ENCODE data around the gene BTBD17. TPM values are rescaled to one million over a fixed set of nuclear protein-coding genes. Genes with fewer than 3 reads are reported as not detected.

The BTBD17 gene
- total and polyA plus RNA-seq, 2 of the 8 experiments (the other 6 are each of a cell fraction or from before 2014, with no cell fraction given), result 7.0 to 14.8 TPM

DNA sequence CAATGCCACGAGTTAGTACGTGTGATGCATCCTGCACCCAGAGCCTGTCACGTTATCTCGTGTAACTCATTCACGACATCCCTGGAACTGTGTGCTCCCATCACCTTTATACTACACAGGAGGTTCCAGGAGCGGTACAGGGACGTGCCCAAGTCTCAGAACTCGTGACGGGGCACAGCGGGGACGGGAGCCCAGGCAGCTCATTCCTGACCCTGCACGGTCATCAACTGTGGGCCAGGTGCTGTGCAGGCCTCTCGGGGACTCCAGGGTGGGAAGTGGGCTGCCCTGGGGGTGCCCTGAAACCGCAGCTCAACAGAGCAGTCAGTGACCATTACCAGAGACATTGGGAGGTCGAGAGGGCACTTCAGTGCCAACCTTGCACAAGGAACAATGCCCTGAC, 46.8 kb downstream of the BTBD17 start:
- no peak overlapping the region for H2BK5ac ChIP-seq (ENCODE audit: low read depth, low read length)
- no peak overlapping the region for H2AK5ac ChIP-seq (ENCODE audit: low read depth, low read length)
- no peaks in the 10 kb centered on the region for H3K36me3 ChIP-seq (ENCODE audit: control insufficient read depth in 2 of 4, insufficient read depth in 4 of 4, low read length in 3 of 4)
- H3K23me2 ChIP-seq (ENCODE audit: low read depth, low read length), result no peaks in the 10 kb centered on the region
- no peak overlapping the region for H3K4ac ChIP-seq (replicated peaks; ENCODE audit: insufficient read length, low read depth, low read length)
- CTCF ChIA-PET (ENCODE audit: partially characterized antibody), result interaction anchor here (0.6 to 3.4 kb wide), 11 partner anchors 8 to 139 kb away, joined by 3 to 13 read pairs (median 4); no protein-coding TSS in a partner anchor
- no peak overlapping the region for H2BK20ac ChIP-seq (ENCODE audit: low read length)
- no peak overlapping the region for H4K8ac ChIP-seq (ENCODE audit: extremely low read depth, insufficient read depth, low read length)
- no peak overlapping the region for H3K18ac ChIP-seq (ENCODE audit: extremely low read depth, low read length)
- no peak overlapping the region for H4K5ac ChIP-seq (ENCODE audit: insufficient read length, low read depth, low read length)
- no peaks in the 10 kb centered on the region; a peak in 1 of 7 replicates for H3K27me3 ChIP-seq (replicated peaks in 1 of 4; ENCODE audit: control insufficient read depth in 3 of 4, extremely low read depth in 1 of 4, insufficient read depth in 3 of 4, low read length in 3 of 4)
- H2BK120ac ChIP-seq (replicated peaks; ENCODE audit: low read depth, low read length), result no peak overlapping the region
- H3K4me1 ChIP-seq (replicated peaks in 1 of 4; ENCODE audit: control insufficient read depth in 3 of 4, insufficient read depth in 4 of 4, low read length in 3 of 4), result no peaks in the 10 kb centered on the region
- no peak overlapping the region for H3K4me2 ChIP-seq (ENCODE audit: insufficient read depth in 1 of 2, low read depth in 2 of 2, low read length in 2 of 2)
- no peak overlapping the region for H3K27ac ChIP-seq (ENCODE audit: low read depth, low read length)
- H3K79me2 ChIP-seq (ENCODE audit: control insufficient read depth in 1 of 2, insufficient read depth in 2 of 2, low read length in 2 of 2), result no peaks in the 10 kb centered on the region
- no peak overlapping the region for H2BK12ac ChIP-seq (ENCODE audit: low read depth, low read length)
- H3K79me1 ChIP-seq (ENCODE audit: low read depth, low read length), result no peaks in the 10 kb centered on the region
- H3K14ac ChIP-seq (ENCODE audit: insufficient read length), result no peak overlapping the region
- no peak overlapping the region for H3K4me3 ChIP-seq (ENCODE audit: extremely low read depth in 1 of 4, insufficient read depth in 2 of 4, low read depth in 3 of 4, low read length in 4 of 4)
- no peak for DNase-seq (ENCODE audit: low read depth in 1 of 2, low spot score in 2 of 2)
- H3K9ac ChIP-seq (replicated peaks in 1 of 4; ENCODE audit: extremely low read depth in 1 of 4, low read depth in 3 of 4, low read length in 3 of 4), result no peak overlapping the region; a peak in 1 of 7 replicates
- no peak overlapping the region for H2AFZ ChIP-seq (ENCODE audit: low read length)
- no peak overlapping the region for H3K23ac ChIP-seq (ENCODE audit: insufficient read length)
- POLR2A ChIA-PET (ENCODE audit: partially characterized antibody), result no interaction called here
- H4K20me1 ChIP-seq (replicated peaks in 1 of 2; ENCODE audit: control insufficient read depth in 1 of 2, insufficient read depth in 2 of 2, low read length in 2 of 2), result no peaks in the 10 kb centered on the region
- no peak overlapping the region for H3K56ac ChIP-seq (replicated peaks; ENCODE audit: insufficient read length, low read depth, low read length)
- no peak overlapping the region for H4K91ac ChIP-seq (replicated peaks; ENCODE audit: insufficient read length, low read length)
- peaks cover 4 to 5% of the 10 kb centered on the region in 2 experiments; a peak in 2 of 4 replicates for H3K9me3 ChIP-seq (ENCODE audit: insufficient read depth in 2 of 2, low read depth in 1 of 2, low read length in 1 of 2)
- H2BK15ac ChIP-seq (ENCODE audit: low read length), result no peak overlapping the region
- WGBS, 2 experiments (ENCODE audit: extremely low coverage in 1 of 2, insufficient coverage in 1 of 2, insufficient read length in 1 of 2, insufficient replicate concordance in 2 of 2, low coverage in 1 of 2, low lambda C conversion rate in 2 of 2, missing lambda C conversion rate in 1 of 2), result 91% methylated on average over 14 of the region's 15 CpGs; no CpG with 5 or more reads in 1 of the 2 experiments
- no peak for FAIRE-seq
- no peak for TF ChIP-seq CHD1 (IDR thresholded peaks at IDR 0.05; ENCODE audit: low read depth, low read length)
- no peak for TF ChIP-seq RBBP5 (IDR thresholded peaks at IDR 0.05; ENCODE audit: borderline replicate concordance, low read depth, low read length)
- TF ChIP-seq NANOG (IDR thresholded peaks at IDR 0.05; ENCODE audit: insufficient read depth, low read depth, low read length, poor library complexity, severe bottlenecking), result no peak
- no peak for TF ChIP-seq TAF7 (optimal IDR thresholded peaks at IDR 0.05; ENCODE audit: borderline replicate concordance, low read depth, low read length)
- TF ChIP-seq YY1 (IDR thresholded peaks at IDR 0.05; ENCODE audit: low read depth, low read length), result no peak
- TF ChIP-seq SUZ12 (IDR thresholded peaks at IDR 0.05; ENCODE audit: low read length), result no peak
- TF ChIP-seq RFX5 (IDR thresholded peaks at IDR 0.05; ENCODE audit: borderline replicate concordance, low read depth, low read length), result no peak
- no peak for TF ChIP-seq POLR2AphosphoS5 (IDR thresholded peaks at IDR 0.05; ENCODE audit: low read depth, low read length)
- TF ChIP-seq TAF1 (IDR thresholded peaks at IDR 0.05; ENCODE audit: low read depth, low read length), result no peak
